ENCODE data around the gene TMEM208. TPM values are rescaled to one million over a fixed set of nuclear protein-coding genes. Genes with fewer than 3 reads are reported as not detected.

Gene TMEM208
- total and polyA plus RNA-seq, 2 of the 8 experiments (the other 6 are each of a cell fraction or from before 2014, with no cell fraction given), result 37.7 to 100.0 TPM

DNA sequence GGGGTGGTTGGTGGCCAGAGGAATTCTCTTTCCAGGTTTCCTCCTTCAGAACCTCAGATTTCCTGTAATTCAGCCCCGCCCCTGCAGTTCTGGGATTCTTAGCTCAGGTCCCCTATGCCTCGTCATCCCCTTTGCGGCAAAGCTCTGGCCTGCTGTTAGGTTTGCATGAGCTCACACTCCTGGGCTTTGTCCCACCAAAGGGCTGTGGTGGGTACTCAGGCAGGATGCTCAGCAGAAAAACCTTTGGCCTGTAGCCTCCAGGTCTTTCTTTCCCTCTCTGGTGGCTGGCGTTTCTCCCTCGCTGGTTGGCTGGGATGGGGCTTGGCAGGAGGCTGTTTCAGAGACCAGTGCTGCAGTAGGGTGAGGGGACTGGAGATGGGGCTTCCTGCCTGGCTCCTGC, 42.8 kb downstream of the TMEM208 start:
- ChIA-PET CTCF (ENCODE audit: partially characterized antibody) (interaction anchor here (0.8 to 14.4 kb wide), 10 partner anchors 9 to 317 kb away, joined by 3 to 217 read pairs (median 5); partner anchors contain the start of genes ELMO3, TMEM208 and TPPP3), POLR2A (ENCODE audit: partially characterized antibody) (interaction anchor here (1.1 to 2.4 kb wide), 3 partner anchors 12 to 175 kb away, joined by 3 to 8 read pairs (median 3); no protein-coding TSS in a partner anchor)
- H3K4me1 ChIP-seq (replicated peaks in 1 of 4; ENCODE audit: control insufficient read depth in 3 of 4, insufficient read depth in 4 of 4, low read length in 3 of 4), result no peaks in the 10 kb centered on the region; a peak in 1 of 7 replicates
- no peak overlapping the region for H2AK5ac ChIP-seq (ENCODE audit: low read depth, low read length)
- H3K79me2 ChIP-seq (ENCODE audit: control insufficient read depth in 1 of 2, insufficient read depth in 2 of 2, low read length in 2 of 2), result no peaks in the 10 kb centered on the region
- H3K27me3 ChIP-seq (replicated peaks in 1 of 4; ENCODE audit: control insufficient read depth in 3 of 4, extremely low read depth in 1 of 4, insufficient read depth in 3 of 4, low read length in 3 of 4), result no peaks in the 10 kb centered on the region; a peak in 1 of 7 replicates
- no peak overlapping the region for H4K8ac ChIP-seq (ENCODE audit: extremely low read depth, insufficient read depth, low read length)
- H3K18ac ChIP-seq (ENCODE audit: extremely low read depth, low read length), result no peak overlapping the region
- H3K23me2 ChIP-seq (ENCODE audit: low read depth, low read length), result no peaks in the 10 kb centered on the region
- FAIRE-seq (no peak), DNase-seq (ENCODE audit: low read depth in 1 of 2, low spot score in 2 of 2) (no peak)
- no peak overlapping the region for H3K27ac ChIP-seq (ENCODE audit: low read depth, low read length)
- H2BK20ac ChIP-seq (ENCODE audit: low read length), result no peak overlapping the region
- no peak overlapping the region for H3K23ac ChIP-seq (ENCODE audit: insufficient read length)
- H3K14ac ChIP-seq (ENCODE audit: insufficient read length), result no peak overlapping the region
- no peak overlapping the region for H2BK5ac ChIP-seq (ENCODE audit: low read depth, low read length)
- no peak overlapping the region for H2AFZ ChIP-seq (ENCODE audit: low read length)
- H2BK12ac ChIP-seq (ENCODE audit: low read depth, low read length), result no peak overlapping the region
- WGBS, 2 experiments (ENCODE audit: extremely low coverage in 1 of 2, insufficient coverage in 1 of 2, insufficient read length in 1 of 2, insufficient replicate concordance in 2 of 2, low coverage in 1 of 2, low lambda C conversion rate in 2 of 2, missing lambda C conversion rate in 1 of 2), result 79% methylated on average over 5 of the region's 5 CpGs; no CpG with 5 or more reads in 1 of the 2 experiments
- no peak overlapping the region for H3K56ac ChIP-seq (replicated peaks; ENCODE audit: insufficient read length, low read depth, low read length)
- H2BK120ac ChIP-seq (replicated peaks; ENCODE audit: low read depth, low read length), result no peak overlapping the region
- no peak overlapping the region for H3K4me3 ChIP-seq (ENCODE audit: extremely low read depth in 1 of 4, insufficient read depth in 2 of 4, low read depth in 3 of 4, low read length in 4 of 4)
- no peak overlapping the region for H2BK15ac ChIP-seq (ENCODE audit: low read length)
- no peak overlapping the region for H4K91ac ChIP-seq (replicated peaks; ENCODE audit: insufficient read length, low read length)
- H3K79me1 ChIP-seq (ENCODE audit: low read depth, low read length), result no peaks in the 10 kb centered on the region
- H3K4me2 ChIP-seq (ENCODE audit: insufficient read depth in 1 of 2, low read depth in 2 of 2, low read length in 2 of 2), result no peak overlapping the region
- no peaks in the 10 kb centered on the region for H3K9me3 ChIP-seq (ENCODE audit: insufficient read depth in 2 of 2, low read depth in 1 of 2, low read length in 1 of 2)
- H3K36me3 ChIP-seq (ENCODE audit: control insufficient read depth in 2 of 4, insufficient read depth in 4 of 4, low read length in 3 of 4), result no peaks in the 10 kb centered on the region; a peak in 1 of 8 replicates
- H3K9ac ChIP-seq (replicated peaks in 1 of 4; ENCODE audit: extremely low read depth in 1 of 4, low read depth in 3 of 4, low read length in 3 of 4), result no peak overlapping the region
- peaks cover 2 to 4% of the 10 kb centered on the region in 2 experiments for H4K20me1 ChIP-seq (replicated peaks in 1 of 2; ENCODE audit: control insufficient read depth in 1 of 2, insufficient read depth in 2 of 2, low read length in 2 of 2)
- no peak overlapping the region for H3K4ac ChIP-seq (replicated peaks; ENCODE audit: insufficient read length, low read depth, low read length)
- H4K5ac ChIP-seq (ENCODE audit: insufficient read length, low read depth, low read length), result no peak overlapping the region
- TF ChIP-seq KDM1A (IDR thresholded peaks at IDR 0.05; ENCODE audit: borderline replicate concordance, low read length) (no peak), SIRT6 (IDR thresholded peaks at IDR 0.05; ENCODE audit: low read length) (no peak), NRF1 (IDR thresholded peaks at IDR 0.05; ENCODE audit: low read depth, low read length) (no peak), POU5F1 (IDR thresholded peaks at IDR 0.05; ENCODE audit: low read depth, low read length) (no peak), GTF2F1 (IDR thresholded peaks at IDR 0.05; ENCODE audit: borderline replicate concordance, low read depth, low read length) (no peak), FOSL1 (IDR thresholded peaks at IDR 0.05; ENCODE audit: insufficient read depth, low read depth, low read length) (no peak), CHD1 (IDR thresholded peaks at IDR 0.05; ENCODE audit: low read depth, low read length) (no peak), HDAC6 (IDR thresholded peaks at IDR 0.05; ENCODE audit: low read depth, low read length) (no peak), ASH2L (IDR thresholded peaks at IDR 0.05; ENCODE audit: low read length) (no peak), POLR2AphosphoS5 (IDR thresholded peaks at IDR 0.05; ENCODE audit: low read depth, low read length) (no peak), BACH1 (IDR thresholded peaks at IDR 0.05; ENCODE audit: low read length) (no peak), EGR1 (IDR thresholded peaks at IDR 0.05; ENCODE audit: borderline replicate concordance, low read depth, low read length) (no peak), RFX5 (IDR thresholded peaks at IDR 0.05; ENCODE audit: borderline replicate concordance, low read depth, low read length) (no peak), RBBP5 (IDR thresholded peaks at IDR 0.05; ENCODE audit: borderline replicate concordance, low read depth, low read length) (no peak)
- TF ChIP-seq, protein P1, sequence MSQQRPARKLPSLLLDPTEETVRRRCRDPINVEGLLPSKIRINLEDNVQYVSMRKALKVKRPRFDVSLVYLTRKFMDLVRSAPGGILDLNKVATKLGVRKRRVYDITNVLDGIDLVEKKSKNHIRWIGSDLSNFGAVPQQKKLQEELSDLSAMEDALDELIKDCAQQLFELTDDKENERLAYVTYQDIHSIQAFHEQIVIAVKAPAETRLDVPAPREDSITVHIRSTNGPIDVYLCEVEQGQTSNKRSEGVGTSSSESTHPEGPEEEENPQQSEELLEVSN (IDR thresholded peaks at IDR 0.05), result no peak
